ENCODE results near the gene FFAR2.

DNA sequence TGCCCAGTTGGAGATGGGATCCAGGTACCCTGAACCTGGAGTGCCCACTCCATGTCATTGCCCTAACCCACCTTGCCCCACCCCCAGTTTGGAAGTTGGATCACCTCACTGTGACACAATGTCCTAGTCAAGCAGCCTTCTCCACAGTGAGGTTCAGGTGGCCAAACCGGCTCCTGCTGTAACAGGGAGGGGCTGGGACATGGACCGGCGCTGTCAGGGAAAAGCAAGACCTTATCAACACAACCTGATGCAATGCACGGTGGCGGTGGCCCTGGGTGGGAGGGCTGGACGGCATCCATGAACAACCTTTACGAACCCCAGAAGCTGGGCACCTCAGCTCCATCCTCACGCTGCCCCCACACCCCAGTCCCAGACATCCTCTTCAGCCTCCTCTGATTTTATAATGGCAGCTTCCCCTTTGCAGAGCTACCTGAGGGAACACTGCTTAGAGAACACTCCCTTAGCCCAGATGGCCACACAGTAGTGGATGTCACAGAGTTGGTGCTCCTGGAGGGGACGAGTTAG is 43.8 kb downstream of the FFAR2 start:
- no peak for TF ChIP-seq POLR2A (IDR thresholded peaks at IDR 0.05)
- TF ChIP-seq, protein P1, sequence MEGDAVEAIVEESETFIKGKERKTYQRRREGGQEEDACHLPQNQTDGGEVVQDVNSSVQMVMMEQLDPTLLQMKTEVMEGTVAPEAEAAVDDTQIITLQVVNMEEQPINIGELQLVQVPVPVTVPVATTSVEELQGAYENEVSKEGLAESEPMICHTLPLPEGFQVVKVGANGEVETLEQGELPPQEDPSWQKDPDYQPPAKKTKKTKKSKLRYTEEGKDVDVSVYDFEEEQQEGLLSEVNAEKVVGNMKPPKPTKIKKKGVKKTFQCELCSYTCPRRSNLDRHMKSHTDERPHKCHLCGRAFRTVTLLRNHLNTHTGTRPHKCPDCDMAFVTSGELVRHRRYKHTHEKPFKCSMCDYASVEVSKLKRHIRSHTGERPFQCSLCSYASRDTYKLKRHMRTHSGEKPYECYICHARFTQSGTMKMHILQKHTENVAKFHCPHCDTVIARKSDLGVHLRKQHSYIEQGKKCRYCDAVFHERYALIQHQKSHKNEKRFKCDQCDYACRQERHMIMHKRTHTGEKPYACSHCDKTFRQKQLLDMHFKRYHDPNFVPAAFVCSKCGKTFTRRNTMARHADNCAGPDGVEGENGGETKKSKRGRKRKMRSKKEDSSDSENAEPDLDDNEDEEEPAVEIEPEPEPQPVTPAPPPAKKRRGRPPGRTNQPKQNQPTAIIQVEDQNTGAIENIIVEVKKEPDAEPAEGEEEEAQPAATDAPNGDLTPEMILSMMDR (IDR thresholded peaks at IDR 0.05) = no peak
